ENCODE data around the gene GOT1. TPM values are rescaled to one million over a fixed set of nuclear protein-coding genes. Genes with fewer than 3 reads are reported as not detected.

GOT1 gene
- total and polyA plus RNA-seq, 2 of the 8 experiments (the other 6 are each of a cell fraction or from before 2014, with no cell fraction given): 16.7 to 47.0 TPM

GRCh38 chr10:99430451-99431189, at the start of gene GOT1 (continued):
- TF ChIP-seq CTBP2 (IDR thresholded peaks at IDR 0.05; ENCODE audit: borderline replicate concordance, insufficient read depth, insufficient read length, low read length) (no peak), EGR1 (IDR thresholded peaks at IDR 0.05; ENCODE audit: borderline replicate concordance, low read depth, low read length) (peak; percentile 98), CREB1 (IDR thresholded peaks at IDR 0.05) (peak; percentile 87), SP4 (IDR thresholded peaks at IDR 0.05; ENCODE audit: low read length) (no peak), EZH2 (IDR thresholded peaks at IDR 0.05; ENCODE audit: low read depth, low read length, severe bottlenecking) (no peak), SUZ12 (IDR thresholded peaks at IDR 0.05; ENCODE audit: low read length) (no peak), RAD21 (IDR thresholded peaks at IDR 0.05 in 1 of 2, conservative IDR thresholded peaks at IDR 0.05 in 1 of 2; ENCODE audit: low read depth in 2 of 2, low read length in 2 of 2) (no peak), ZNF274 (IDR thresholded peaks at IDR 0.05; ENCODE audit: borderline replicate concordance, extremely low read depth, low read length) (no peak), ASH2L (IDR thresholded peaks at IDR 0.05; ENCODE audit: low read length) (peak; percentile 79), CBX5 (IDR thresholded peaks at IDR 0.05; ENCODE audit: low read depth, low read length) (no peak), RFX5 (IDR thresholded peaks at IDR 0.05; ENCODE audit: borderline replicate concordance, low read depth, low read length) (peak; percentile 47; the same call in 1 of the 2 replicates), RBBP5 (IDR thresholded peaks at IDR 0.05; ENCODE audit: borderline replicate concordance, low read depth, low read length) (no peak; the same call in none of the 2 replicates), KDM5A (IDR thresholded peaks at IDR 0.05; ENCODE audit: low read length) (peak; percentile 74; the same call in 1 of the 2 replicates)

All from H1 (cell line).